BLaER1 treated with 17β-estradiol and CSF1 and Interleukin-3, amounts not matched to agents 10 nM and 100 nM (cell line): ENCODE results near the gene MMP7.

Source experiments
- H3K27ac ChIP-seq, 11 experiments: shearing (Covaris generic); formaldehyde crosslinking; 2 replicates each; pipeline ENCODE4 v1.8.1; 2022
- H3K27me3 ChIP-seq, 11 experiments: shearing (Covaris generic); formaldehyde crosslinking; 2 replicates each; pipeline ENCODE4 v1.8.1; 2022
- H3K36me3 ChIP-seq, 11 experiments: shearing (Covaris generic); formaldehyde crosslinking; 2 replicates each; pipeline ENCODE4 v1.8.1; 2022
- H3K4me1 ChIP-seq, 10 experiments: shearing (Covaris generic); formaldehyde crosslinking; 2 replicates each; pipeline ENCODE4 v1.8.1; 2022
- H3K4me2 ChIP-seq, 11 experiments: shearing (Covaris generic); formaldehyde crosslinking; 2 replicates each; pipeline ENCODE4 v1.8.1; 2022
- H3K4me3 ChIP-seq, 10 experiments: shearing (Covaris generic); formaldehyde crosslinking; 2 replicates each; pipeline ENCODE4 v1.8.1; 2022
- H3K9ac ChIP-seq, 11 experiments: shearing (Covaris generic); formaldehyde crosslinking; 2 replicates each; pipeline ENCODE4 v1.8.1; 2022
- H3K9me3 ChIP-seq, 11 experiments: shearing (Covaris generic); formaldehyde crosslinking; replicated peaks in 1 of 11; 2 replicates each; pipeline ENCODE4 v1.8.1; 2022
- H4K20me1 ChIP-seq, 11 experiments: shearing (Covaris generic); formaldehyde crosslinking; 2 replicates each; pipeline ENCODE4 v1.8.1; 2022
- Cebpa-rat ChIP-seq, 11 experiments: shearing (Covaris generic); IDR thresholded peaks; 2 replicates each; pipeline ENCODE4 v1.8.1; 2022

The MMP7 gene

GRCh38 chr11:102530558-102530957 lies at the start of gene MMP7:
Gene MMP7, minus strand, starts transcription at chr11:102530747. Its CDS starts 47 bp downstream, at chr11:102530700.
- no peak for TF ChIP-seq Cebpa-rat (IDR thresholded peaks at IDR 0.05)

GRCh38 chr11:102577723-102578122 lies 47.2 kb upstream of the MMP7 start:
- peak overlapping the region in 10 of 11 experiments; percentile 43 to 82 (median 67); a peak in 21 of 22 replicates for H3K27ac ChIP-seq
- H3K4me2 ChIP-seq: peak overlapping the region; percentile 44 to 89 (median 77)
- no peaks in the 10 kb centered on the region for H3K36me3 ChIP-seq

More at GRCh38 chr11:102530558-102530957, at the start of gene MMP7:
- Histone ChIP-seq H3K9ac (no peak within 1 kb of the TSS), H3K4me1 (peaks cover 0 to 19% (median 5%) of the 10 kb centered on the region in 10 experiments; a peak in 14 of 20 replicates), H3K36me3 (no peaks in the 10 kb centered on the region), H3K27ac (peak within 1 kb of the TSS in 2 of 11 experiments; percentile 24 to 62; a peak in 4 of 22 replicates), H3K27me3 (no peaks in the 10 kb centered on the region), H3K4me3 (no peak within 1 kb of the TSS), H3K9me3 (peaks cover 0 to 6% (median 0%) of the 10 kb centered on the region in 11 experiments; a peak in 1 of 22 replicates), H4K20me1 (no peaks in the 10 kb centered on the region), H3K4me2 (peak within 1 kb of the TSS in 4 of 11 experiments; percentile 11 to 79 (median 68); a peak in 6 of 22 replicates)

GRCh38 chr11:102577182-102577581 lies 46.6 kb upstream of the MMP7 start:
- no peaks in the 10 kb centered on the region for H3K27me3 ChIP-seq
- H3K9ac ChIP-seq: peak overlapping the region in 5 of 11 experiments; percentile 10 to 65 (median 40); a peak in 9 of 22 replicates
- peak overlapping the region in 1 of 10 experiments; percentile 23; a peak in 1 of 20 replicates for H3K4me3 ChIP-seq
- H4K20me1 ChIP-seq: no peaks in the 10 kb centered on the region
- peaks cover 28 to 75% (median 41%) of the 10 kb centered on the region in 10 experiments for H3K4me1 ChIP-seq
- peaks cover 0 to 5% (median under 1%) of the 10 kb centered on the region in 11 experiments; a peak in 8 of 22 replicates for H3K9me3 ChIP-seq
- H3K4me2 ChIP-seq: peak overlapping the region; percentile 44 to 89 (median 77)
- H3K27ac ChIP-seq: peak overlapping the region in 10 of 11 experiments; percentile 43 to 82 (median 67); a peak in 21 of 22 replicates
- H3K36me3 ChIP-seq: no peaks in the 10 kb centered on the region
- peak in 3 of 11 experiments; percentile 35 to 66 (median 66); a peak in 3 of 22 replicates for TF ChIP-seq Cebpa-rat (IDR thresholded peaks at IDR 0.05)

More at GRCh38 chr11:102577723-102578122, 47.2 kb upstream of the MMP7 start:
- Histone ChIP-seq H3K4me3 (peak overlapping the region in 1 of 10 experiments; percentile 23; a peak in 1 of 20 replicates), H3K9ac (peak overlapping the region in 5 of 11 experiments; percentile 10 to 65 (median 40); a peak in 9 of 22 replicates), H3K9me3 (no peaks in the 10 kb centered on the region; a peak in 1 of 22 replicates), H3K4me1 (peaks cover 28 to 75% (median 39%) of the 10 kb centered on the region in 10 experiments), H4K20me1 (no peaks in the 10 kb centered on the region), H3K27me3 (no peaks in the 10 kb centered on the region)
- TF ChIP-seq Cebpa-rat (IDR thresholded peaks at IDR 0.05): no peak

- no peaks in the 10 kb centered on the region for H3K36me3 ChIP-seq
- peaks cover 28 to 76% (median 41%) of the 10 kb centered on the region in 10 experiments for H3K4me1 ChIP-seq
Observed at GRCh38 chr11:102576350-102576749, 45.8 kb upstream of the MMP7 start.

GRCh38 chr11:102575012-102575411 lies 44.5 kb upstream of the MMP7 start:
- TF ChIP-seq Cebpa-rat (IDR thresholded peaks at IDR 0.05): no peak
- Histone ChIP-seq H3K27ac (no peak overlapping the region), H3K27me3 (no peaks in the 10 kb centered on the region), H3K9ac (no peak overlapping the region), H4K20me1 (no peaks in the 10 kb centered on the region), H3K4me2 (no peak overlapping the region; a peak in 1 of 22 replicates), H3K36me3 (no peaks in the 10 kb centered on the region), H3K9me3 (peaks cover 6 to 18% (median 10%) of the 10 kb centered on the region in 11 experiments; a peak in 15 of 22 replicates), H3K4me3 (no peak overlapping the region), H3K4me1 (peaks cover 28 to 67% (median 41%) of the 10 kb centered on the region in 10 experiments)

More at GRCh38 chr11:102576350-102576749, 45.8 kb upstream of the MMP7 start:
- Histone ChIP-seq H3K4me2 (peak overlapping the region in 9 of 11 experiments; percentile 8 to 89 (median 70); a peak in 14 of 22 replicates), H3K9ac (no peak overlapping the region), H4K20me1 (no peaks in the 10 kb centered on the region), H3K27me3 (no peaks in the 10 kb centered on the region), H3K27ac (peak overlapping the region in 8 of 11 experiments; percentile 30 to 82 (median 67); a peak in 13 of 22 replicates), H3K9me3 (peaks cover 0 to 13% (median 7%) of the 10 kb centered on the region in 11 experiments; a peak in 10 of 22 replicates), H3K4me3 (no peak overlapping the region)
- no peak for TF ChIP-seq Cebpa-rat (IDR thresholded peaks at IDR 0.05)

GRCh38 chr11:102573851-102574250 lies 43.3 kb upstream of the MMP7 start:
- peaks cover 28 to 60% (median 41%) of the 10 kb centered on the region in 10 experiments for H3K4me1 ChIP-seq

GRCh38 chr11:102572554-102573220 lies 42.1 kb upstream of the MMP7 start:
- TF ChIP-seq Cebpa-rat (IDR thresholded peaks at IDR 0.05): no peak
- H3K4me1 ChIP-seq: peaks cover 24 to 49% (median 34%) of the 10 kb centered on the region in 10 experiments

More at GRCh38 chr11:102573851-102574250, 43.3 kb upstream of the MMP7 start:
- peak overlapping the region in 3 of 11 experiments; percentile 2 to 33 (median 8); a peak in 3 of 22 replicates for H3K27ac ChIP-seq
- H4K20me1 ChIP-seq: no peaks in the 10 kb centered on the region
- H3K36me3 ChIP-seq: peaks cover 0 to 2% (median 0%) of the 10 kb centered on the region in 11 experiments; a peak in 4 of 22 replicates
- no peak overlapping the region for H3K9ac ChIP-seq
- TF ChIP-seq Cebpa-rat (IDR thresholded peaks at IDR 0.05): no peak
- H3K9me3 ChIP-seq: peaks cover 17 to 30% (median 22%) of the 10 kb centered on the region in 11 experiments
- H3K4me3 ChIP-seq: no peak overlapping the region
- H3K4me2 ChIP-seq: peak overlapping the region; percentile 44 to 66 (median 50)
- no peaks in the 10 kb centered on the region for H3K27me3 ChIP-seq

GRCh38 chr11:102568851-102569250 lies 38.3 kb upstream of the MMP7 start:
- H3K9ac ChIP-seq: no peak overlapping the region
- H3K36me3 ChIP-seq: peaks cover 0 to 12% (median 5%) of the 10 kb centered on the region in 11 experiments; a peak in 5 of 22 replicates
- no peaks in the 10 kb centered on the region for H4K20me1 ChIP-seq
- H3K4me2 ChIP-seq: no peak overlapping the region
- H3K4me1 ChIP-seq: peaks cover 6 to 30% (median 11%) of the 10 kb centered on the region in 10 experiments
- TF ChIP-seq Cebpa-rat (IDR thresholded peaks at IDR 0.05): no peak
- H3K4me3 ChIP-seq: peak overlapping the region in 2 of 10 experiments; percentile 4 to 23; a peak in 2 of 20 replicates
- H3K27me3 ChIP-seq: no peaks in the 10 kb centered on the region
- H3K9me3 ChIP-seq: peaks cover 59 to 68% (median 63%) of the 10 kb centered on the region in 11 experiments
- H3K27ac ChIP-seq: no peak overlapping the region

More at GRCh38 chr11:102572554-102573220, 42.1 kb upstream of the MMP7 start:
- Histone ChIP-seq H3K9ac (no peak overlapping the region), H4K20me1 (no peaks in the 10 kb centered on the region), H3K4me2 (peak overlapping the region in 5 of 11 experiments; percentile 18 to 60 (median 56); a peak in 8 of 22 replicates), H3K27me3 (no peaks in the 10 kb centered on the region), H3K36me3 (peaks cover 0 to 12% (median 0%) of the 10 kb centered on the region in 11 experiments; a peak in 5 of 22 replicates), H3K9me3 (peaks cover 29 to 41% (median 33%) of the 10 kb centered on the region in 11 experiments), H3K27ac (peak overlapping the region in 1 of 11 experiments; percentile 15; a peak in 1 of 22 replicates), H3K4me3 (no peak overlapping the region)
